Measurements from ENCODE around the gene SRPK1.

Gene SRPK1

DNA sequence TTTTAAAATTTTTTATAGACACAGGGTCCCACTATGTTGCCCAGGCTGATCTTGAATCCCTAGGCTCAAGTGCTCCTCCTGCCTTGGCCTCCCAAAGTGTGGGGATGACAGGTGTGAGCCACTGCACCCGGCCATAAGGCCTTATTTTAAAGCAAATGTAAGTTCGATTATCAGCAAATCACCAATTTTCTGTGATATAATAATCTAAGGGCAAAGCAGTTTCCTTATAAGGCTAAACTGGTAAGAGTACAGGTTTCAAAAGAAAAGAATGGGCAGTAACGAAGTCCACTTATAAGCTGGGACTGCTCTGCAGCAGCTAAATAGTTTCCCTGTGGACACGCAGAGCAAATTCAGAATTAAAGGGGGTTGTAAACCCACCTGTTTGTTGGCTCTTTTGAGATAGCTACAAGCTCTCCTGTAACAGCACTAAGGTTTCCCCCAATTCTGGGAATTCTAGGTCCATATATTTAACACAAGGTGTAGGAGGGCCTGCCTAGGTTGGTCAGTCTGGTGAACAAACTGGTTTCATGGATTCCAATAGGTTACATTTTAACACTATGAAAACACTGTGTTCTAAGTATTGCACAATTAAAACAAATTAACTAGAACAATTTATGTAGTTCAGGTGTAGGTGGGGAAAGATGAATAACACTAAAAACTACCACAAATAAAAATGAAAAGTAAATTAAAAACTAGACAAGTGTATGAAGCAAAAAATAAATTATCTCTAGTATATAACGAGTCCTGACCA, 89.5 kb downstream of the SRPK1 start:
- ATAC-seq, result no peak
- no peaks in the 10 kb centered on the region for H3K9me3 Mint-ChIP-seq
- H3K4me1 Mint-ChIP-seq, result no peaks in the 10 kb centered on the region
- no peak overlapping the region for H3K4me3 Mint-ChIP-seq
- no peak overlapping the region for H3K27ac Mint-ChIP-seq
- H3K27me3 Mint-ChIP-seq, result no peaks in the 10 kb centered on the region
- DNase-seq, result no peak

DNA sequence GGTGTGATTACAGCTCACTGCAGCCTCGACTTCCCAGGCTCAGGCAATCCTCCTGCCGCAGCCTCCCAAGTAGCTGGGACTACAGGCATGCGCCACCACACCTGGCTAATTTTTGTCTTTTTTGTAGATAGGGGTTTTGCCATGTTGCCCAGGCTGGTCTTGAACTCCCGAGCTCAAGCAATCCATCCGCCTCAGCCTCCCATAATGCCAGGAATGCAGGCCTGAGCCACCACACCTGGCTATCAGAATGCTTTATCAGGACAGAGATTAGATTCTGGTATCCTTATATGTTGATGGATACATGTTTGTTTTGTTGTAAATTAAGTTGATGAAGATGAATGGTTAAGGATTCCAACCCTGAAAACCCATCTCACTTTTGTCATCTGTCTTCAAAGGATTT, 91.6 kb downstream of the SRPK1 start:
- no peak for ATAC-seq
- Mint-ChIP-seq H3K4me1 (no peaks in the 10 kb centered on the region), H3K27me3 (no peaks in the 10 kb centered on the region), H3K27ac (no peak overlapping the region), H3K9me3 (no peaks in the 10 kb centered on the region), H3K4me3 (no peak overlapping the region)
- DNase-seq, result no peak

DNA sequence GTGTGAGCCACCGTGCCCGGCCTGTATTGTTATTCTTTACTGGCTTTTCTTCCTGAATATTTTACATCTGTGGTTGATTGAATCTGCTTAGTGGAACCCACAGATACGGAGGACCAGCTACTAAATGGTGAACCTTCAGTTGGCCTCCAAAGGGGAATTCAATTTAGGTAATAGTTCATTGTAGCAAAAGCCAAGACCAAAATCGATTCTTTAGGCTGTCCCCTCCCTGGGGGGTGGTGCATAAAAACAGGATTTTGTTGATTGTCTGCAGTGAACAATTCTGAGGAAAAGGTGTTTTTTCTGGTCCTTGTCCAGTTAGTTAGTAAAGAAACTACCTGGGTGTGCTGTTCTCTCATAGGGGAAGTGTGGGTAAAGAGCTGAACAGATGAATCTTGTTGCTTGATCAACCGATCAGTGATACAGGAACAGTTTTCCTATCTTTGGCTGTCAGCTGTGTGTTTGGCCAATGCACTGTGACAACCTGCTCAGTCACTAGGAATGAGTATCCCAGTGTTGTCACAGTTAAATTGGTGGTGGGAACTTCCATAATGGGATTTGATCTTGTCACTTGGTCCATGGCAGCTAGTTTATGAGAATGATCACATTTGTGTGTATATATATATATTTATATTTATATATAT, 96.2 kb downstream of the SRPK1 start:
- ATAC-seq, result no peak
- Mint-ChIP-seq H3K4me1 (no peaks in the 10 kb centered on the region), H3K4me3 (no peak overlapping the region), H3K27ac (no peak overlapping the region), H3K27me3 (no peaks in the 10 kb centered on the region), H3K9me3 (no peaks in the 10 kb centered on the region)
- DNase-seq, result no peak

DNA sequence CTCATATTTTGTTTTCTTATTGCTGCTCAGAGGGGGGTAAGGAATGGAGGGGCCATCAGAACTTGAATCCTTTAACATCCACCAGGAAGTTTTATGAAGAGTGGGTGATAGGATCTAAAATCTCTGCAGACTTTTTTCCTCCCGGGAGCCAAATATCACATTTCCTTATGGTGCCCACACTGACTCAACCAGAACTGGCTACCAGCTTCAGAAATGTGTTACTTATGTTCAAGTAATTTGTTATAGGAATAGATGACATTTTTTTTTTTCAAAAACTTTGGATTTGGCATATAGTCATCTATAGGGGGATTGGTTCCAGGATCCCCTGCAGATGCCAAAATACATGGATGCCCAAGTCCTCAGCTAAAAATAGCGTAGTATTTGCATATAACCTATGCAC, 97.3 kb downstream of the SRPK1 start:
- no peaks in the 10 kb centered on the region for H3K4me1 Mint-ChIP-seq
- H3K9me3 Mint-ChIP-seq, result no peaks in the 10 kb centered on the region
- no peak overlapping the region for H3K4me3 Mint-ChIP-seq
- DNase-seq (no peak), ATAC-seq (no peak)
- no peaks in the 10 kb centered on the region for H3K27me3 Mint-ChIP-seq
- peak overlapping the region in 1 of 2 donors; percentile 16 for H3K27ac Mint-ChIP-seq

DNA sequence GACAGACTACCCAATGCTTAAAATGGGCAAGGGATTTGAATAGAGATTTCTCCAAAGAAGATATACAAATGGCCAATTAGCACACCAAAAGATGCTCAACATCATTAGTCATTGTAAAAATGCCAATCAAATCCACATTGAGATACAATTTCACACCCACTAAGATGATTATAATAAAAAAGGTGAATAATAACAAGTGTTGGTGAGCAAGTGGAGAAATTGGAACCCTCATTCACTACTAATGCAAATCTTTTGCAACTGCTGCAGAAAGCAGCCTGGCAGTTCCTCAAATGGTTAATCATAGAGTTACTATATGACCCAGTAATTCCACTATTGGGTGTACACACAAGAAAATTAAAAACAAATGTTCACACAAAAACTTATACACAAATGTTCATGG, 103.4 kb downstream of the SRPK1 start:
- no peak overlapping the region for H3K27ac Mint-ChIP-seq
- no peak overlapping the region for H3K4me3 Mint-ChIP-seq
- no peaks in the 10 kb centered on the region for H3K9me3 Mint-ChIP-seq
- DNase-seq, result no peak
- H3K4me1 Mint-ChIP-seq, result no peaks in the 10 kb centered on the region
- H3K27me3 Mint-ChIP-seq, result no peaks in the 10 kb centered on the region
- no peak for ATAC-seq

DNA sequence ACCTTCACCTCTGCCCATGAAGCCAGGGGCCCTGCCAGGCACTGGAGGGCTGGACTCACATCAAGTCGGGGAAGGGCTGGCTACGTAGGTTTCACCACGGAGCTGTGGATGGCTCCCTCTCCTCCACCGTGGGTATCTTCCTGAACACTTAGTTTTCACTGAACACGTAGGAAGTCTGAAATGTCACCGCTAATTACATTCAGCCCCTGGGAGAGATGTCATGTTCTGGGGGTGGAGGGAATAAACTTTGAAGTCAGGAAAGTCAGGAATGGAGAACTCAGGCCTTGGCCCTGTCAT, 109.3 kb downstream of the SRPK1 start:
- Mint-ChIP-seq H3K27me3 (peaks cover 27% of the 10 kb centered on the region), H3K27ac (no peak overlapping the region), H3K4me3 (no peak overlapping the region), H3K4me1 (peaks cover 5% of the 10 kb centered on the region), H3K9me3 (no peaks in the 10 kb centered on the region)
- DNase-seq (no peak), ATAC-seq (no peak)

DNA sequence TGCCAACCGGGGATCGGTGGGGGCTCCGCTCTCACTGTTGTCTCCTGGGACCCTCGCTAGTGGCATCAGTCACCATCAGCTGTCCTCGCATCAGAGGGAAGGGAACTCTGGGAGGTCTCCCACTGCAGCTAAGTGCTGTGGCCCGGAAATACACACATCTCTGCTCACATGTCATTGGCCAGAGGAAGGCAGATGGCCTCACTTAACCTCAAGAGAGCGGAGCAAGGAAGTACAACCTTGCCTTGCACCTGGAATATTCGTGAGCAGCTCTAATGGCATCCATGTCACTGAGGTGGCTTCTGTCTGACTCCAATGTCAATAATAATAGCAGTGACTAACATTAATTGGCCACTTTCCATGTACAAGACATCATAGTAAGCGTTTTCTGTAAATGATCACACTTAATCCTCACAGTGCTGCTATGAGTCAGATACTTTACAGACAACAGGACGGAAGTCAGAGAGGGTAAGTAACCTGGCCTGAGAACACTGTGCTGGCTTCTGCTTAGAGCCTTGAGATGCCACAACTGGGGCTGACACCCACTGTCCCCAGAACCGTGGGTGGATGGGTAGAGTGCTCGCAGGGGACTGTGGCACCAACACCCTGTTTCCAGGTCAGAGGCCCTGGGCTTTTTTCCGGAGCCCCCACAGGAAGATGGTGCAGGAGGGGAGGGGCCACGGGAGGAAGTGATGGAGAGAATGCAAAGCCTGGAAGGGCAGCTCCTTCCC, 109.8 kb downstream of the SRPK1 start:
- Mint-ChIP-seq H3K27me3 (peaks cover 32% of the 10 kb centered on the region), H3K4me3 (no peak overlapping the region), H3K4me1 (peaks cover 5% of the 10 kb centered on the region), H3K27ac (no peak overlapping the region), H3K9me3 (no peaks in the 10 kb centered on the region)
- no peak for DNase-seq
- no peak for ATAC-seq

DNA sequence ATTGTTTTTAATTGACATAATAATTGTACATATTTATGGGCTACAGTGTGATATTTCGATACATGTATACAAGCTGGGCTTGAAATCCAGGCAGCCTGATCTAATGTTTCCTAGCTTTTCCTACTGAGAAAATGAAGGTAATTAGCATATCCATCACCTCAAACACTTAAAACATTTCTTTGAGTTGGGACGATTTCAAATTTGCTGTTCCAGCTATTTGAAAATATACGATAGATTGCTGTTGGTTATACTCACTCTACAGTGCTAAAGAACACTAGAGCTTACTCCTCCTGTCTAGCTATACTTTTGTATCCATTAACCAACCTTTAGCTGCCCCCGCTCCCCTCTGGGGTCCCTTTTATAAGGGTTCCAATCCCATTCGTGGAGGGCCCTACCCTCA, 111.1 kb downstream of the SRPK1 start:
- no peaks in the 10 kb centered on the region for H3K9me3 Mint-ChIP-seq
- ATAC-seq (no peak), DNase-seq (no peak)
- H3K27ac Mint-ChIP-seq, result no peak overlapping the region
- H3K27me3 Mint-ChIP-seq, result peaks cover 40% of the 10 kb centered on the region
- H3K4me1 Mint-ChIP-seq, result peaks cover 7% of the 10 kb centered on the region
- H3K4me3 Mint-ChIP-seq, result no peak overlapping the region

DNA sequence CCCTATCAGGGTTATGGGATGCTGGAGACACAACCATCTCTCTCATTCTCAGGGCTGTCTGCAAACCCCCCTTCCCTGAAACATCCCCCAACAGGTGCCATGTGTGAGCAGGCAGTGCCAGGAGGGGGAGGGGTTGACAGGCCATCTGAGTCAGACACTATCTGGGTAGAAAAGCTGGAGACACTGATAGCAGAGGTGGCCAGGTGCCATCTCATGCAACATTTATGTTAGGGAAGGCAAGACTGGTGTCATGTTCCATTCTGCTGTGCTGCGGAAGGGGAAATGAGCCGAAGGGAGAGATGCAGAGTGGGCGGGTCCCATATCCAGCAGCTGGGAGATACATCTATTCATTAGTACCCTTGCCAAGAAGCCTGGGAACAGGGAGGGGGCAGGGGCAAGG, 112.2 kb downstream of the SRPK1 start:
- DNase-seq, result no peak
- Mint-ChIP-seq H3K4me3 (no peak overlapping the region), H3K27me3 (peaks cover 40% of the 10 kb centered on the region), H3K4me1 (peaks cover 10% of the 10 kb centered on the region), H3K9me3 (no peaks in the 10 kb centered on the region), H3K27ac (no peak overlapping the region)
- ATAC-seq, result no peak

DNA sequence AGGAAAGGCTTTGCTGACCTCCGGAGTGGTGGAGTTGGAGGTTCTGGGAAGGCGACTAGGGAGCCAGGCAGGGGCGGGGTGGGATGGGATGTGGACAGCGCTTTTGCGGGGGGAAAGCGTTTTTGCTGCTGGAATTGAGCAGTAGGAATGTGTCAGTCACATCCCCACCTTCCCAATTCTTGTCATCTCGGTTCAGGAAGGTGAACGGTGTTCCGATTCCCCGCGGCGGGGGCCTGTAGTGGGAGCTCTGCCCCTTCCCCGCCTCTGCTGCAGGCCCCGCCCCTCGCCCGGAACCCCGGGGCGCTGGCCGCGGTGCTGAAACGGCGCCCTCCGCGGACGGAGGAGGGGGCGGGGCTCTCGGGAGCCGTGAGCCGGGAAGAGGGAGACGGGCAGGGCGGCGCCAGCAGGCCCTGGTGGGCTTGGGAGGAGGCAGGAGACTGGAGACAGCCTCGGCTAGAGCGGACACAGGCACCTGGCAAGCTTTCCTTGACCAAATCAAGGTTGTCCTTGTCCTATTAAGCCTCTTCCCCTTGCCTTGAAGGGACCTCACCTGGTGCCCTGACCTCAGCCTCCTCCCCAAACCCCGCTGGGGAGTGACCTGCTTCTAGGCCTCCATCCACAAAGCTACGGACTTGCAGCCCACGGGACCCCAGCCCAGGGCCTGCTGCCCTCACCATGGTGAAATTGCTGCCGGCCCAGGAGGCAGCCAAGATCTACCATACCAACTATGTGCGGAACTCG, 115.7 kb downstream of the SRPK1 start, which contains the start of gene LHFPL5:
Gene LHFPL5 (plus strand): TSS at position 357 of the 741 bp plus-strand sequence. CDS start 319 bp downstream, at position 676.
- H3K9me3 Mint-ChIP-seq, result no peaks in the 10 kb centered on the region
- peak; percentile 31 to 54 for DNase-seq
- peaks cover 5% of the 10 kb centered on the region for H3K4me1 Mint-ChIP-seq
- H3K4me3 Mint-ChIP-seq, result peak within 1 kb of the TSS in 1 of 2 donors; percentile 27
- peaks cover 29% of the 10 kb centered on the region for H3K27me3 Mint-ChIP-seq
- ATAC-seq, result peak; percentile 60
- peak within 1 kb of the TSS in 1 of 2 donors; percentile 89 for H3K27ac Mint-ChIP-seq

DNA sequence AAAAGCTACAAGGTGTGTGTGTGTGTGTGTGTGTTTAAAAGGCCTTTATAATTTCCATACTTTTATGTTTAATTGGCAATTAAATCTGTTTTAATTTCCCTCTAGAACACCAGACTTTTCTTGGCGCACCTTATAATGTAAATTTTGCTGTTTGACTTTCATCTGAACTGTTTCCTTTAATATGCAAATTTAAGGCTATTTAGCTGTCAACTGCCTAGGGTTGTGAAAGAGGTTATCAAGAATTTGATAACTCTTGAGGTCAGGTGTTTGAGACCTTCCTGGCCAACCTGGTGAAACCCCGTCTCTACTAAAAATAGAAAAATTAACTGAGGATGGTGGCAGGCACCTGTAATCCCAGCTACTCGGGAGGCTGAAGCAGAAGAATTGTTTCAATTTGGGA, 119.8 kb downstream of the SRPK1 start:
- Mint-ChIP-seq H3K27ac (no peak overlapping the region), H3K4me3 (no peak overlapping the region), H3K9me3 (no peaks in the 10 kb centered on the region), H3K27me3 (peaks cover 8% of the 10 kb centered on the region), H3K4me1 (peaks cover 5% of the 10 kb centered on the region)
- DNase-seq (no peak), ATAC-seq (no peak)

DNA sequence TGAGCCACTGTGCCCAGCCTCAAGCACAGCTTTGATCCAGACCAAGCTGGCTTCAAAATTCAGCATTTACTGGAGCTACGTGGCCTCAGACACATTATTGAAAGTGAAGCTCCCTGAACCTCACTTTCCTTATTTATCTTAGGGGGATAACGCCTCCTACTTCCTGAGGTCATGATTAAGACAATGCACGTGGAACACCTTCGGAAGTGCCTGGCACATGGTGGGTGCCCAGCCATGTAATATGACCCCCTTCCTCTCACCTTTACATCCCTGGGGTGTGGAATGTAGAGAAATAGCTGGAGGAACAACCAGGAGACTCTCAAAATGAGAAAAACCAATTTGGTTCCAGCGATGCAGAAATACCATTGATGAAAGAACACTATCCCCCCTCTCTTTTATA, 122.2 kb downstream of the SRPK1 start:
- ATAC-seq (no peak), DNase-seq (no peak)
- Mint-ChIP-seq H3K4me1 (no peaks in the 10 kb centered on the region), H3K9me3 (no peaks in the 10 kb centered on the region), H3K27ac (no peak overlapping the region), H3K27me3 (no peaks in the 10 kb centered on the region), H3K4me3 (no peak overlapping the region)

DNA sequence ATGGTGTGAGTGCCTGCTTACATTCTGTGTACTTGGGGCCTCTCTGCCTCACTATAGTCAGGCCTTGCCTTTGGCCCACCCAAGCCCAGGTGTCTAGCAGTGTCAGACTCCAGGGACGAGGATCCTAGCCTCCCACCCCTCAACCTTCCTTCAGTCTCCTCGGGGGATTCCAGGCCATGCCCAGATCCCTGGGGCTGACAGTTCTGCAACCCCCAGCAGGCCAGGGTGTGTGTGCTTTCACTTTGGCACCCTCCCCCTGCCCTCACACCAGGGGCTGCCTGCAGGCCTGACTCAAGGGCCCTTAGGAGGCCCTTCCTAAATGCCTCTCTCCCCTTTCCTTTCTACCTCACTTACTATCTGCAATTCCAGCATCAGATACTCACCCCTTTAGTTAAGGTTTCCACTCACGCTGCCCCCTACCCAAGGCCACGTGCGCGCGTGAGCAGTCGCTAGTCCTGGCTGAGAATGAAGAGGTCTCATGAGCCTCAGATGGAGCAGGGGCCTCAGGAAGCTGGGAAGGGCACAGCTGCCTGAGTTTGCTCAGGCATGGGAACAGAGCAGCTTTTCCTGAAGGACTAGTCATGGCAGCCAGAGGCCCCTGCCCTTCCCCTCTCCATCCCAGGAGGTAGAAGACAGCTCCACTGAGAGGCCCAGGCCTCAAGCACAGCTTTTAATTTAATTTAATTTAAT, 122.9 kb downstream of the SRPK1 start:
- no peak for DNase-seq
- ATAC-seq, result no peak
- H3K27me3 Mint-ChIP-seq, result peaks cover under 1% of the 10 kb centered on the region
- H3K9me3 Mint-ChIP-seq, result no peaks in the 10 kb centered on the region
- no peak overlapping the region for H3K27ac Mint-ChIP-seq
- H3K4me3 Mint-ChIP-seq, result no peak overlapping the region
- H3K4me1 Mint-ChIP-seq, result no peaks in the 10 kb centered on the region

DNA sequence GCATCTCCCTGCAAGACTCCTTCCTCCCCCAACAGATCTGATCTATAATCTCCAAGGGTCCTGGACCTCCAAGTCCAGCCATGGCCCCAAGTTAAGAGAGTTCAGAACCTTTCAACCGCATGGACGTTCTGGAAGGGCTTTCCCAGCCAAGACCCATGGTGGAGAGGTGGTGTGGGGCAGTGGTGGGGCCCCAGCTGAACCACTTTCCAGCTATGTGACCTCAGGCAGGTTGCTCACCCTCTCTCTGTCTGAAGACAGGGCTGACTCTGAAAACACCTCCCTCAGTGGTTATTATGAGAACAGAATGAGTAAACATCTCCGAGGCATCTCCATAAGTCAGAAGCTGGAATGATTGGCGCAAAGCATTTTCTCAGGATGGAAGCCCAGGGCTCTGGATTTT, 124.7 kb downstream of the SRPK1 start:
- Mint-ChIP-seq H3K27me3 (peaks cover 6% of the 10 kb centered on the region), H3K4me1 (no peaks in the 10 kb centered on the region), H3K9me3 (no peaks in the 10 kb centered on the region), H3K27ac (no peak overlapping the region), H3K4me3 (no peak overlapping the region)
- ATAC-seq (no peak), DNase-seq (no peak)

DNA sequence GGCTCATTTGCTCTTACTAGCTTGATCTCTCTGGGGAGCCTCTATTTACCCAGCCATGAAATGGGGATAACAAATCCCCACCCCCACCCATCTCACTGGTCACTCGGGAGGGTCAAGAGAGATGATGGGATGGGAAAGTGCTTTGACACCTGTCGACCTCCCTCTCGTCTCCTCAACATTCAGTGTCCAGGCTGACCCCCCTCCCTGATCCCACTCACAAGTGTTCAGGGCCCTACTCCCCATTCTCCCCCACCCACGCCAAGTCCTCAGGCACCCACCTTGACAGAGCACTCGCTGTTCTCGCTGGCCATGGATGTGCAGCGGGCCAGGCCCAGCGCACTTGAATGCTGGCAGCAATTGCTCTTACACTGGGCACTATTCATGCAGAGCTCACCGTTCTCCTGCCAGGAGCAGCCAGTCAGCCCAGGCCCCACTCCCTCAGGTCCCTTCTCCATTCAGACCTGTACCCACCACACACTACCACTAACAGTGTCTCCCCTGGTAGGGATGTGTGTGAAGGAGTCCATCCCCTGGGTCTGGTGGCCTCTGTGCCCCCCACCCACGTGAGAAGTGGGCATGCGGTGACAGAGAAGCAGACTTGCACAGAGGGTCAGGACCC, 125.3 kb downstream of the SRPK1 start:
- Mint-ChIP-seq H3K4me1 (no peaks in the 10 kb centered on the region), H3K27ac (peak overlapping the region in 1 of 2 donors; percentile 30), H3K4me3 (no peak overlapping the region), H3K9me3 (no peaks in the 10 kb centered on the region), H3K27me3 (peaks cover 11% of the 10 kb centered on the region)
- ATAC-seq (no peak), DNase-seq (no peak)
